RWPE2 (cell line): ENCODE measurements around the gene SCRN1.
"Not testable (repeated sequence)": the region's sequence is repeated elsewhere in the genome, so short reads cannot be mapped to it uniquely, and the experiment has no call there.

Experiments
- ATAC-seq: fragments of 200-7000 bp; cut with Tn5 transposase; 3 replicates; pipeline ENCODE4 v1.9.1; 2021; ENCODE audit warnings: low read depth
- DNase-seq: peaks from one replicate; pipeline ENCODE4 v3.0.0-alpha.2; 2020; ENCODE audit warnings: low spot score
- H3K27ac ChIP-seq: fragments of 450-650 bp; 2 replicates; pipeline ENCODE4 v1.5.1; 2017; ENCODE audit warnings: mild to moderate bottlenecking; ENCODE audit not compliant: poor library complexity, severe bottlenecking
- H3K27me3 ChIP-seq: fragments of 250-450 bp; sonication (Bioruptor Pico); 2 replicates; pipeline ENCODE4 v1.5.1; 2021; ENCODE audit warnings: mild to moderate bottlenecking, moderate library complexity; ENCODE audit not compliant: insufficient read depth, poor library complexity, severe bottlenecking
- H3K36me3 ChIP-seq: fragments of 250-450 bp; sonication (Bioruptor Pico); 2 replicates; pipeline ENCODE4 v1.5.1; 2020; ENCODE audit warnings: low read depth, mild to moderate bottlenecking, moderate library complexity
- H3K4me1 ChIP-seq: fragments of 250-450 bp; sonication (Bioruptor Pico); 2 replicates; pipeline ENCODE4 v1.5.1; 2021; ENCODE audit warnings: mild to moderate bottlenecking, moderate library complexity; ENCODE audit not compliant: insufficient read depth, poor library complexity, severe bottlenecking
- H3K4me3 ChIP-seq: fragments of 250-450 bp; sonication (Bioruptor Pico); 2 replicates; pipeline ENCODE4 v1.5.1; 2021; ENCODE audit warnings: mild to moderate bottlenecking, moderate library complexity; ENCODE audit not compliant: severe bottlenecking
- H3K9me3 ChIP-seq: fragments of 250-450 bp; sonication (Bioruptor Pico); 2 replicates; pipeline ENCODE4 v1.5.1; 2021; ENCODE audit warnings: mild to moderate bottlenecking, moderate library complexity; ENCODE audit not compliant: severe bottlenecking
- CTCF ChIP-seq: fragments of 450-650 bp; IDR thresholded peaks from one replicate; pipeline ENCODE4 v1.5.1; 2017; ENCODE audit warnings: mild to moderate bottlenecking, moderate library complexity; ENCODE audit not compliant: poor library complexity, severe bottlenecking

The SCRN1 gene

GRCh38 chr7:29965030-29965429 is 24.6 kb downstream of the SCRN1 start:
- no peaks in the 10 kb centered on the region for H3K27me3 ChIP-seq
- ATAC-seq, result no peak
- H3K27ac ChIP-seq, result no peak overlapping the region
- peaks cover 2% of the 10 kb centered on the region for H3K9me3 ChIP-seq
- no peaks in the 10 kb centered on the region for H3K4me1 ChIP-seq
- no peak overlapping the region for H3K4me3 ChIP-seq
- H3K36me3 ChIP-seq, result peaks cover 58% of the 10 kb centered on the region
- TF ChIP-seq CTCF, result no peak
- DNase-seq, result no peak

DNA sequence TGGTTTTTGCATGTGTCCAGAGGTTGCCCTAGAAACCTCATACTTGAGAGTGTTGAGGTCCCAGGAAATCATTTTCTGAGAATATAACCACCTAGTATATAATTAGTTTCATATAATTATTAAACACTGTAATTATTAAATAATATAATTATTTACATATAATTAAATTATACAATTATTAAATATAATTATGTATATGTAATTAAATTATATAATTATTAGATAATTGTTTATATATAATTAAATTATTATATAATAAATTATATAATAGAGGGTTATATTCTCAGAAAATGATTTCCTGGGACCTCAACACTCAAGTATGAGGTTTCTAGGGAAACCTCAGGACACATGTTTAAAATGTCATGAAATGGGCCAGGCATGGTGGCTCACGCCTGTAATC is 27.6 kb downstream of the SCRN1 start:
- peaks cover 2% of the 10 kb centered on the region for H3K9me3 ChIP-seq
- no peaks in the 10 kb centered on the region for H3K27me3 ChIP-seq
- no peak overlapping the region for H3K27ac ChIP-seq
- peaks cover 46% of the 10 kb centered on the region for H3K36me3 ChIP-seq
- H3K4me3 ChIP-seq, result no peak overlapping the region
- H3K4me1 ChIP-seq, result no peaks in the 10 kb centered on the region
- no peak for TF ChIP-seq CTCF
- no peak for DNase-seq
- no peak for ATAC-seq

DNA sequence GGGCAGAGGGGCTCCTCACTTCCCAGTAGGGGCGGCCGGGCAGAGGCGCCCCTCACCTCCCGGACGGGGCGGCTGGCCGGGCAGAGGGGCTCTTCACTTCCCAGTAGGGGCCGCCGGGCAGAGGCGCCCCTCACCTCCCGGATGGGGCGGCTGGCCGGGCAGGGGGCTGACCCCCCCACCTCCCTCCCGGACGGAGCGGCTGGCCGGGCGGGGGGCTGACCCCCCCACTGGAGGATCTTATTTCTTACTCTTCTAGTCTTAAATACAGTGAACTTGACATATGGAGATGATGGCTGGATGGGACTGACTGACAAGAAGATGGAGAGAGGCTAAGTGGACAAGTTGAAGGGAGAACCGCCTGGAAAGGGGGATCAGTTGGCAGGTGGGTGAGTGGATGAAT is 28.0 kb downstream of the SCRN1 start:
- peaks cover 42% of the 10 kb centered on the region for H3K36me3 ChIP-seq
- not testable (repeated sequence) for DNase-seq, H3K4me3 ChIP-seq, H3K4me1 ChIP-seq, ATAC-seq, H3K27me3 ChIP-seq, H3K27ac ChIP-seq, H3K9me3 ChIP-seq

GRCh38 chr7:29958667-29959358 is 30.8 kb downstream of the SCRN1 start:
- TF ChIP-seq CTCF, result no peak
- H3K4me3 ChIP-seq, result no peak overlapping the region
- no peak overlapping the region for H3K27ac ChIP-seq
- ATAC-seq, result no peak
- no peak for DNase-seq
- peaks cover 53% of the 10 kb centered on the region for H3K36me3 ChIP-seq
- H3K9me3 ChIP-seq, result no peaks in the 10 kb centered on the region
- H3K4me1 ChIP-seq, result no peaks in the 10 kb centered on the region
- H3K27me3 ChIP-seq, result no peaks in the 10 kb centered on the region

- peaks cover 52% of the 10 kb centered on the region for H3K36me3 ChIP-seq
- no peak for ATAC-seq
- H3K27ac ChIP-seq, result no peak overlapping the region
- no peaks in the 10 kb centered on the region for H3K9me3 ChIP-seq
- DNase-seq, result no peak
- H3K27me3 ChIP-seq, result no peaks in the 10 kb centered on the region
- TF ChIP-seq CTCF, result no peak
- H3K4me3 ChIP-seq, result no peak overlapping the region
- no peaks in the 10 kb centered on the region for H3K4me1 ChIP-seq
Measured at GRCh38 chr7:29957521-29958310, 31.9 kb downstream of the SCRN1 start.
